Epithelial cell of prostate (primary cell): Measurements from ENCODE around the gene FKBP5.
"Not testable (repeated sequence)": the region's sequence is repeated elsewhere in the genome, so short reads cannot be mapped to it uniquely, and the experiment has no call there.

Source experiments
- DNase-seq: peaks from one replicate; pipeline ENCODE4 v3.0.0-alpha.2; 2011; ENCODE audit warnings: low read depth, low spot score
- H3K27ac ChIP-seq: fragments of 450-650 bp; 2 replicates; pipeline ENCODE4 v1.5.1; 2017; ENCODE audit warnings: mild to moderate bottlenecking

Gene FKBP5

GRCh38 chr6:35724471-35724870, 35.8 kb upstream of the FKBP5 start:
- DNase-seq = no peak
- no peak overlapping the region for H3K27ac ChIP-seq

- DNase-seq = no peak
- H3K27ac ChIP-seq = no peak overlapping the region
These were observed 35.3 kb upstream of the FKBP5 start for GRCh38 chr6:35724059-35724458.

GRCh38 chr6:35723587-35723986, 34.9 kb upstream of the FKBP5 start:
- no peak for DNase-seq
- no peak overlapping the region for H3K27ac ChIP-seq

- H3K27ac ChIP-seq = no peak overlapping the region
- no peak for DNase-seq
These were observed 33.5 kb upstream of the FKBP5 start for GRCh38 chr6:35722121-35722761.

- DNase-seq = no peak
- H3K27ac ChIP-seq = no peak overlapping the region
These were observed 31.4 kb upstream of the FKBP5 start for GRCh38 chr6:35719830-35720733.

- no peak for DNase-seq
- H3K27ac ChIP-seq = no peak overlapping the region
These were observed 30.7 kb upstream of the FKBP5 start for GRCh38 chr6:35719404-35719829.

GRCh38 chr6:35718911-35719381, 30.2 kb upstream of the FKBP5 start:
- DNase-seq = no peak

GRCh38 chr6:35718375-35718736, 29.6 kb upstream of the FKBP5 start:
- no peak for DNase-seq
- no peak overlapping the region for H3K27ac ChIP-seq

More at GRCh38 chr6:35718911-35719381, 30.2 kb upstream of the FKBP5 start:
- no peak overlapping the region for H3K27ac ChIP-seq

GRCh38 chr6:35717449-35718374, 29.0 kb upstream of the FKBP5 start:
- H3K27ac ChIP-seq = no peak overlapping the region
- DNase-seq = no peak

GRCh38 chr6:35716798-35717197, 28.1 kb upstream of the FKBP5 start:
- no peak overlapping the region for H3K27ac ChIP-seq
- no peak for DNase-seq

- no peak for DNase-seq
- H3K27ac ChIP-seq = no peak overlapping the region
These were observed 24.5 kb upstream of the FKBP5 start for GRCh38 chr6:35713006-35713767.

- DNase-seq = no peak
- H3K27ac ChIP-seq = no peak overlapping the region
These were observed 23.0 kb upstream of the FKBP5 start for GRCh38 chr6:35711731-35712130.

- no peak for DNase-seq
- H3K27ac ChIP-seq = no peak overlapping the region
These were observed 21.6 kb upstream of the FKBP5 start for GRCh38 chr6:35710241-35710847.

- H3K27ac ChIP-seq = no peak overlapping the region
- DNase-seq = no peak
These were observed 19.9 kb upstream of the FKBP5 start for GRCh38 chr6:35708585-35708984.

GRCh38 chr6:35707714-35708407, 19.1 kb upstream of the FKBP5 start:
- no peak overlapping the region for H3K27ac ChIP-seq
- no peak for DNase-seq

- DNase-seq = no peak
- no peak overlapping the region for H3K27ac ChIP-seq
These were observed 17.8 kb upstream of the FKBP5 start for GRCh38 chr6:35706468-35706867.

- no peak for DNase-seq
- no peak overlapping the region for H3K27ac ChIP-seq
These were observed 14.8 kb upstream of the FKBP5 start for GRCh38 chr6:35703554-35703953.

GRCh38 chr6:35698858-35699257, 10.1 kb upstream of the FKBP5 start:
- no peak for DNase-seq
- no peak overlapping the region for H3K27ac ChIP-seq

GRCh38 chr6:35698430-35698829, 9.7 kb upstream of the FKBP5 start:
- not testable (repeated sequence) for H3K27ac ChIP-seq, DNase-seq
